Lower leg skin (tissue), 3 donors: ENCODE data around the gene MTHFD2L.

ENCODE experiments used
- POLR2A ChIP-seq, 2 donors: fragments of 450-650 bp; IDR thresholded peaks; one replicate each; pipeline ENCODE4 v1.6.1; 2016 to 2017; ENCODE audit warnings: antibody characterized with exemption in 2 of 2, mild to moderate bottlenecking in 1 of 2, moderate library complexity in 1 of 2
- TF ChIP-seq, protein P1 (sequence below), 3 donors: fragments of 450-650 bp; IDR thresholded peaks; one replicate each; pipeline ENCODE4 v1.5.1; 2016; ENCODE audit warnings: antibody characterized with exemption in 3 of 3, mild to moderate bottlenecking in 3 of 3, moderate library complexity in 2 of 3

DNA sequence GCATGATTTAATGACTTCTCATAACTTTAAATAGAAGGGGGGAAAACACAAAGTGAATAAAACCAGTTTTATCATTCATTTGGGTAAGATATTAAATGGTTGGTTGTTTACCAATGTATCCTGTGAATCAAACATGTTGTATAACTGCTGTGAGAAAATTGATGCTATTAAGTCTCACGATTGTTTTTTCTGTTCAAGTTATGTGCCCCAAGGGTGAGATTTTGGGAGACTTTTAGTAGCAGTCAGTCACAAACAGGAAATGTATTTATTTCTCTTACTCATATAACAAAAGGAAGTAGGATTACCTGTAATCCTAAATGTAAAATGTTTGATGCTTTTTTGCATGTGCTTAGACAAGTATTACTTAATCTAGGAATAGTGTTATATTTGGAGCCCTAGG is 39.2 kb downstream of the MTHFD2L start:
- TF ChIP-seq, protein P1, sequence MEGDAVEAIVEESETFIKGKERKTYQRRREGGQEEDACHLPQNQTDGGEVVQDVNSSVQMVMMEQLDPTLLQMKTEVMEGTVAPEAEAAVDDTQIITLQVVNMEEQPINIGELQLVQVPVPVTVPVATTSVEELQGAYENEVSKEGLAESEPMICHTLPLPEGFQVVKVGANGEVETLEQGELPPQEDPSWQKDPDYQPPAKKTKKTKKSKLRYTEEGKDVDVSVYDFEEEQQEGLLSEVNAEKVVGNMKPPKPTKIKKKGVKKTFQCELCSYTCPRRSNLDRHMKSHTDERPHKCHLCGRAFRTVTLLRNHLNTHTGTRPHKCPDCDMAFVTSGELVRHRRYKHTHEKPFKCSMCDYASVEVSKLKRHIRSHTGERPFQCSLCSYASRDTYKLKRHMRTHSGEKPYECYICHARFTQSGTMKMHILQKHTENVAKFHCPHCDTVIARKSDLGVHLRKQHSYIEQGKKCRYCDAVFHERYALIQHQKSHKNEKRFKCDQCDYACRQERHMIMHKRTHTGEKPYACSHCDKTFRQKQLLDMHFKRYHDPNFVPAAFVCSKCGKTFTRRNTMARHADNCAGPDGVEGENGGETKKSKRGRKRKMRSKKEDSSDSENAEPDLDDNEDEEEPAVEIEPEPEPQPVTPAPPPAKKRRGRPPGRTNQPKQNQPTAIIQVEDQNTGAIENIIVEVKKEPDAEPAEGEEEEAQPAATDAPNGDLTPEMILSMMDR (IDR thresholded peaks at IDR 0.05), result no peak
- TF ChIP-seq POLR2A (IDR thresholded peaks at IDR 0.05), result no peak
